BLaER1 (cell line): ENCODE measurements around the gene HS3ST6.
A peak's percentile ranks its signal among the peaks of the same experiment; 100 is the strongest.

Experiments used
- H3K27ac ChIP-seq: shearing (Covaris generic); formaldehyde crosslinking; 2 replicates; pipeline ENCODE4 v1.8.1; 2022
- H3K27me3 ChIP-seq: shearing (Covaris generic); formaldehyde crosslinking; 2 replicates; pipeline ENCODE4 v1.8.1; 2022
- H3K36me3 ChIP-seq: shearing (Covaris generic); formaldehyde crosslinking; 2 replicates; pipeline ENCODE4 v1.8.1; 2022
- H3K4me1 ChIP-seq: shearing (Covaris generic); formaldehyde crosslinking; 2 replicates; pipeline ENCODE4 v1.8.1; 2022
- H3K4me2 ChIP-seq: shearing (Covaris generic); formaldehyde crosslinking; 2 replicates; pipeline ENCODE4 v1.8.1; 2022
- H3K4me3 ChIP-seq: shearing (Covaris generic); formaldehyde crosslinking; 2 replicates; pipeline ENCODE4 v1.8.1; 2022
- H3K9ac ChIP-seq: shearing (Covaris generic); formaldehyde crosslinking; 2 replicates; pipeline ENCODE4 v1.8.1; 2022
- H3K9me3 ChIP-seq: shearing (Covaris generic); formaldehyde crosslinking; 2 replicates; pipeline ENCODE4 v1.8.1; 2022
- H4K20me1 ChIP-seq: shearing (Covaris generic); formaldehyde crosslinking; 2 replicates; pipeline ENCODE4 v1.8.1; 2022
- Cebpa-rat ChIP-seq: shearing (Covaris generic); IDR thresholded peaks from 2 replicates; pipeline ENCODE4 v1.8.1; 2022

The HS3ST6 gene

DNA sequence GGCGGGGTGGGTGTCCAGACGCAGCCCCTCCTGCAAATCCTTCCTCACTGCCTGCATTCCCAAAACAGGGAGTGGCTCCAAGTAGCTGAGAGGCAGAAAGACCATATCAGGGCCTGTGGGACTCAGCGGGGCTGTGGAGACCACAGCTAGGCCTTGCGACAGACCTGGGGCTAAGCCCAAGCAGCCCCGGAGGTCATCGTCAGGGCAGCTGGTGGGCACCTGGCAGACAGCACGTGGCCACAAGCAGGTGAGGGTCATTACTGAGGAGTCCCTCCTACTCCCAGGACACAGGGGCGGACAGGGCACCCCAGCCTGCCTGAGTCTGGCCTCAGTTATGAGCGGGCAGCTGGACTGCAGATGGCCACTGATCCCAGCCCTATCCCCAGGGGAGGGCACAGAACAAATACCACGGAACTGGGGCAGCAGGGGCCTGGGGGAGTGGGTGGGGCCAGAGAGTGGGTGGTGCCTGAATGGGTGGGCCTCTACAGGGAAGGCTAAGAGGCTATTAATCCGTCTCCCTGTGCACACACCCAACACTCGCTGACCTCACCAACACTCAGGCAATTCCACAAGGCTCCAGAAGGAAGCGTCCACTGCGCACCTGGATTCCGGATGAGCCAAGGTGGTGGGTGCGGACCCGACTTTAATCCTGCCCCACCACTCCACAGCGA is 8.5 kb downstream of the HS3ST6 start:
- Histone ChIP-seq H3K9me3 (no peaks in the 10 kb centered on the region), H3K4me1 (peaks cover 7% of the 10 kb centered on the region), H3K27ac (no peak overlapping the region), H3K36me3 (no peaks in the 10 kb centered on the region), H4K20me1 (no peaks in the 10 kb centered on the region), H3K4me3 (no peak overlapping the region), H3K9ac (no peak overlapping the region), H3K4me2 (no peak overlapping the region), H3K27me3 (peaks cover 54% of the 10 kb centered on the region)
- no peak for TF ChIP-seq Cebpa-rat

GRCh38 chr16:1908983-1909382 is 9.2 kb downstream of the HS3ST6 start:
- no peak for TF ChIP-seq Cebpa-rat
- Histone ChIP-seq H3K27me3 (peaks cover 47% of the 10 kb centered on the region), H3K9ac (no peak overlapping the region), H3K9me3 (no peaks in the 10 kb centered on the region), H3K4me2 (no peak overlapping the region), H3K4me1 (peaks cover 14% of the 10 kb centered on the region), H4K20me1 (no peaks in the 10 kb centered on the region), H3K27ac (no peak overlapping the region), H3K4me3 (no peak overlapping the region), H3K36me3 (no peaks in the 10 kb centered on the region)

DNA sequence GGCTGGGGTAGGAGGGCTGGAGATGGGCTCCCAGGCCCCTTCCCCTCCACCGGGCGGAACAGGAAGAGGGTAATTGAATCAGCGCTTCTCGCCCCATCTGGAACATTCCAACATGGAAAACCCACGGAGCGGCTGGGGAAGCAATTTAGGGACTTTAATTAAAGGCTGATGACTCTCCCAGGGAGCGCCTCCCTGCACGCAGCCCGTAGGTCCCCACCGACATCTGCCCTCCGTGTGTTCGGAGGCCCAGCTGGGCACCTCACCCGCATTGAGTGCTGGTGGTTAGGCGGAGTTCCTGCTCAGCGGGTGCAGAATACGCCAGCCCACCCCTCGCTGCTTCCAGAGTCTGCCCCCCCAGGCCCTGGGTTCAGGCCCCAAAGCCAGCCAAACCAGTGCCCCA is 10.0 kb downstream of the HS3ST6 start:
- peaks cover 39% of the 10 kb centered on the region for H3K27me3 ChIP-seq
- H3K4me3 ChIP-seq = no peak overlapping the region
- TF ChIP-seq Cebpa-rat = no peak
- H3K4me2 ChIP-seq = peak overlapping the region; percentile 22
- H4K20me1 ChIP-seq = no peaks in the 10 kb centered on the region
- no peak overlapping the region for H3K27ac ChIP-seq
- no peaks in the 10 kb centered on the region for H3K36me3 ChIP-seq
- peaks cover 19% of the 10 kb centered on the region for H3K4me1 ChIP-seq
- no peak overlapping the region for H3K9ac ChIP-seq
- no peaks in the 10 kb centered on the region for H3K9me3 ChIP-seq

GRCh38 chr16:1907226-1907860 is 10.9 kb downstream of the HS3ST6 start:
- H3K9ac ChIP-seq = no peak overlapping the region
- H3K4me1 ChIP-seq = peaks cover 19% of the 10 kb centered on the region
- no peaks in the 10 kb centered on the region for H3K9me3 ChIP-seq
- no peak for TF ChIP-seq Cebpa-rat
- H3K4me3 ChIP-seq = no peak overlapping the region
- H3K27me3 ChIP-seq = peaks cover 37% of the 10 kb centered on the region
- no peak overlapping the region for H3K4me2 ChIP-seq
- H3K36me3 ChIP-seq = no peaks in the 10 kb centered on the region
- no peak overlapping the region for H3K27ac ChIP-seq
- H4K20me1 ChIP-seq = no peaks in the 10 kb centered on the region

DNA sequence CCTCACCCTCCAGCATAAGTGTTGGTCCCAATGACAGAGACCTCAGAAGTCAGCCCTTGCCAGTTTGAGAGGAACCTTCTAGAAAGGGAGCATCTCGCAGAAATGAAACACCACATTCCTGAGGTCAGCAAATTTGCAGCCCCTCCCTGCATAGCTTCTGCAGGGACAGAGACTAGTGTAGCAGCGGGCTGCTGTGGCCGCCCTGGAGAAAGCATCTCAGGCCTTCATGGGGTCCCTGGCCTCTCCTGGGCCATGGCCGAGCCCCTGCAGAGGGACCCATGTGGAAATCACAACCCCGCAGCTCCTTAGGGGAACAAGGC is 11.4 kb downstream of the HS3ST6 start:
- H3K27ac ChIP-seq = no peak overlapping the region
- peaks cover 37% of the 10 kb centered on the region for H3K27me3 ChIP-seq
- peaks cover 19% of the 10 kb centered on the region for H3K4me1 ChIP-seq
- H3K4me3 ChIP-seq = no peak overlapping the region
- H3K36me3 ChIP-seq = no peaks in the 10 kb centered on the region
- H3K9ac ChIP-seq = no peak overlapping the region
- no peak overlapping the region for H3K4me2 ChIP-seq
- no peaks in the 10 kb centered on the region for H4K20me1 ChIP-seq
- TF ChIP-seq Cebpa-rat = no peak
- no peaks in the 10 kb centered on the region for H3K9me3 ChIP-seq

DNA sequence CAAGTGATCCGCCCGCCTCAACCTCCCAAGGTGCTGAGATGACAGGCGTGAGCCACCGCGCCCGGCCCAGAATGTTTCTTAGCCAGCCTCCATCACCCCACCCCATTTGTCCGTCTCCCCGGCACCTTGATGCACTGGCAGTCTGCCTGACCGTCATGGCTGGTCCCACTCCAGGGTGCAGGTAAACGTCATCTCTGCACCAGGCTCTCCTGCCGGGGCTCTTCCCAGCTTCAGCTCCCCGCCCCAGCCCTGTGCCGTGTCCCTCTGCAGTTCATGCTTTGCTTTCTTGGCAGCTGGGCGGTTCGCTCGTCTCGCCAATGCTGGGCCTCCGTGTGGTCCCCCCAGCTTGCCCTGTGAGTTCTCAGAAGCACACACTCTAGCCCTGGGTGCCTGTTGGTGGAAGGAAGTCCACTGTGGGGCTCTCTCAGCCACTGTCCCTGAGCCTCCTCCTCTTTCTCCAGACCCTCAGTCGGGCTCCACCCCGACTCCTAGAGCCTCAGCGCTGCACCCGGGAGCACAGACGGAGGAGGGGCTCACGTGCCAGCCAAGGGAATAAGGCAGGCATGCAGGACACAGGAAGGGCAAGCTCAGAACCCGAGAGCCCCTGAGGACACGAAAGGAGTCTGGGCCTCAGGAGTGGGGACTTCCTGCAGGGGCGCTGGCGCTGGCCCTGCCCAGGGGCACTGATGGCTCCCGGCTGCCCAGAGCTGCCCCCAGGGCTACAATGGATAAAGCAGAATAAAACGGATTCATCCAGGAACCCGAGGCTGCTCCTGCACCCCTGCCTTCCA is 12.0 kb downstream of the HS3ST6 start:
- peaks cover 19% of the 10 kb centered on the region for H3K4me1 ChIP-seq
- H3K27me3 ChIP-seq = peaks cover 37% of the 10 kb centered on the region
- TF ChIP-seq Cebpa-rat = no peak
- no peaks in the 10 kb centered on the region for H3K36me3 ChIP-seq
- no peaks in the 10 kb centered on the region for H3K9me3 ChIP-seq
- H3K4me2 ChIP-seq = no peak overlapping the region
- no peak overlapping the region for H3K9ac ChIP-seq
- no peak overlapping the region for H3K4me3 ChIP-seq
- no peaks in the 10 kb centered on the region for H4K20me1 ChIP-seq
- H3K27ac ChIP-seq = no peak overlapping the region

DNA sequence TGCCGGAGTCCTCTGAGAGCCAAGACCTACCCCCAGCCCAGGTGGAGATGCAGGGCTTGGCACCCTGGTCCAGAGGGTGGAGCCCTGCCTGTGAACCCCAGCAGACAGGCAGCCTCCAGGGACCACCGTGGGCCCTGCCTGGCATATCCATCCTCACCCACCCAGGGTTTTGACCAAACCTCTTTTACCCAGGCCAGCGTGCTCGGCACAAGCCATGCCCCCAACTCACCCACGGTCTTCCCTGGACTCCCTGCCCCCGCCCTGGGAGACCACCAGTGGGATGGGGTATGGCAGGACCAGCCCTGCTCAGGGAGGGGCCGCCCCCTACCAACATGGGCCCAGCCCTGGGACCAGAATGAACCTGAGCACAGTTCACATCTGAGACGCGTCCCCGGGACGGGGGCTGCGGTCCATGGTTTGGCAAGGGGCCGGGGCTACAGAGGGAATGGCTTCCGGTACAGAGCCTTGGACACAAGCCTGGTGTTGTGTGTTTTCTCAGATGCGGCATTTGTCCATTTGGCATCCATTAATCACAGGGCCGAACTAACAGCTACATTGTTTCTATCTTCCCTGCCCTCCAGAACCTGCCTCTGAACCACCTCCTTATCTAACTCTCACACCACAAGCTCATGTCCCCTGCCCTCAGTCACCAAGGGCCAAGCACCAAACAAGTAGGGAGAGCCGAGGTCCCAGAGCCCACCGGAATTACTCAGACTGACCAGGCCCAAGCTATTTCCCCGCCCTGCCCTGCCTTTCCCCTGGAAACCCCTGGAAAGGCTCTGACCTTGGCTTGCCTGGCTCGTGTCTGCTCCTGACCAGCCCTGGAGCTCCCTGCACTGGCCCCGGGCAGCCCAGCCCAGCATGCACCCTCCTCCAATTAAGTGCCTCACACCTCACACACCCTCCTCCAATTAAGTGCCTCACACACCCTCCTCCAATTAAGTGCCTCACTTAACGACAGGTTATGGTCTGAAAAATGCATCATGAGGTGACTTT is 14.1 kb downstream of the HS3ST6 start:
- H3K4me1 ChIP-seq = peaks cover 19% of the 10 kb centered on the region
- no peaks in the 10 kb centered on the region for H3K9me3 ChIP-seq
- H3K4me3 ChIP-seq = no peak overlapping the region
- H3K36me3 ChIP-seq = no peaks in the 10 kb centered on the region
- peak overlapping the region; percentile 50 for H3K4me2 ChIP-seq
- H3K27me3 ChIP-seq = peaks cover 38% of the 10 kb centered on the region
- TF ChIP-seq Cebpa-rat = no peak
- H3K9ac ChIP-seq = no peak overlapping the region
- no peaks in the 10 kb centered on the region for H4K20me1 ChIP-seq
- H3K27ac ChIP-seq = no peak overlapping the region

DNA sequence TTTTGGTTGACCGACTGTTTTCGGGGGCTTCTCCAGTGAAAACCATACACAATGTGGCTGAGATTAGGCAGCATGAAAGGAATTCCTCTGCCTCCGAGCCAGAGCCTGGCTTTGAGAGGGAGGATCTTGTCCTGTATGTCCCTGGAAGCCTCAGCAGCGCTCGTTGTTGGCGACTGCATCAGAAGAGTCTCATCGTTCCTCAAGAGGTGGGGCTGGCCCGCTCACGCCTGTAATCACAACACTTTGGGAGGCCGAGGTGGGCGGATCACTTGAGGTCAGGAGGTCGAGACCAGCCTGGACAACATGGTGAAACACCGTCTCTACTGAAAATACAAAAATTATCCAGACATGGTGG is 15.0 kb downstream of the HS3ST6 start:
- Histone ChIP-seq H4K20me1 (no peaks in the 10 kb centered on the region), H3K27ac (no peak overlapping the region), H3K27me3 (peaks cover 28% of the 10 kb centered on the region), H3K4me1 (peaks cover 19% of the 10 kb centered on the region), H3K4me3 (no peak overlapping the region), H3K4me2 (no peak overlapping the region), H3K36me3 (no peaks in the 10 kb centered on the region), H3K9me3 (no peaks in the 10 kb centered on the region), H3K9ac (no peak overlapping the region)
- no peak for TF ChIP-seq Cebpa-rat

DNA sequence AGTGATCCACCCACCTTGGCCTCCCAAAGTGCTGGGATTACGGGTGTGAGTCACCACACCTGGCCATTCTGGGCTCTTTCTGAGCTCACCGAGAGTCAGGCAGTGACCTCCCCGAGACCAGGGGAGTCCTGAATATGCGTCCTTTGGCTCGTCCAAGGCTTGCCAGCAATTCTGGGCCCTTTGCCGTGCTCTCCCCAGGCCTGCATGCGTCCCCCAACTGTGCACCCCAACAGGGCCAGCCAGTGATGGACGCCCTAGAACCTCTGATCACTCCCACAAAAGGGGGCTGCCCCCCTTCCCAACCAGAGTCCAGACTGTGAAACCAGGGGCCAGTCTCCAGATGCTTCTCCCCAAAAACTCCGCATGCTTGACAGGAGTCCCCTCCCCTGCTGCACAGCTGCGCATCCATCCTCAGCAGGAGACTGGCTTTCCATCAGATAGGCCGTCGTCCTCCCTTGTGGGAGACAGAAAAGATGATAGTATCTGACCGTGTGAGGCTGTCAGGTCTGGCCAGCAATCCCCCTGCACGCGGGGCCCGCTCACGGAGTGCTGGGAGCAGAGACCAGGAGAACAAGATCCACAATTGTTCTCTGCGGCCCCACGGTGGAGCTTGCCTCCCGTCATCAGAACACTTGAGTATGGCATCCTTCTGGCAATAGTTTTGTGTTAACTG is 15.5 kb downstream of the HS3ST6 start:
- H4K20me1 ChIP-seq = no peaks in the 10 kb centered on the region
- no peak overlapping the region for H3K9ac ChIP-seq
- H3K27ac ChIP-seq = no peak overlapping the region
- peaks cover 19% of the 10 kb centered on the region for H3K4me1 ChIP-seq
- no peak for TF ChIP-seq Cebpa-rat
- no peaks in the 10 kb centered on the region for H3K9me3 ChIP-seq
- H3K4me3 ChIP-seq = no peak overlapping the region
- H3K36me3 ChIP-seq = no peaks in the 10 kb centered on the region
- no peak overlapping the region for H3K4me2 ChIP-seq
- H3K27me3 ChIP-seq = peaks cover 23% of the 10 kb centered on the region
